ENCODE results near the gene CYP1A2.
"Not testable (repeated sequence)": the region's sequence is repeated elsewhere in the genome, so short reads cannot be mapped to it uniquely, and the experiment has no call there.

The CYP1A2 gene

GRCh38 chr15:74725845-74726773, 22.5 kb upstream of the CYP1A2 start:
- H3K4me3 ChIP-seq (ENCODE audit: low read depth, low read length), result peak overlapping the region; percentile 47
- TF ChIP-seq CTCF (IDR thresholded peaks at IDR 0.05; ENCODE audit: insufficient read depth, low read length, missing control alignments), result no peak
- ChIA-PET POLR2A (no interaction called here), CTCF (interaction anchor here (0.8 to 2.0 kb wide), 4 partner anchors 43 to 92 kb away, joined by 3 to 8 read pairs (median 3); no protein-coding TSS in a partner anchor)
- no peak for DNase-seq (ENCODE audit: low read depth, low spot score)

- POLR2A ChIA-PET, result no interaction called here
- no peak for TF ChIP-seq CTCF (IDR thresholded peaks at IDR 0.05; ENCODE audit: insufficient read depth, low read length, missing control alignments)
- no peak for DNase-seq (ENCODE audit: low read depth, low spot score)
- peak overlapping the region; percentile 47 for H3K4me3 ChIP-seq (ENCODE audit: low read depth, low read length)
- CTCF ChIA-PET, result interaction anchor here (0.9 to 2.0 kb wide), 2 partner anchors 42 to 92 kb away, joined by 3 to 8 read pairs; no protein-coding TSS in a partner anchor
These were observed 21.9 kb upstream of the CYP1A2 start for GRCh38 chr15:74726774-74727164.

- H3K4me3 ChIP-seq (ENCODE audit: low read depth, low read length), result no peak overlapping the region
- CTCF ChIA-PET, result no interaction called here
- TF ChIP-seq CTCF (IDR thresholded peaks at IDR 0.05; ENCODE audit: insufficient read depth, low read length, missing control alignments), result no peak
- no peak for DNase-seq (ENCODE audit: low read depth, low spot score)
- POLR2A ChIA-PET, result interaction anchor here (0.6 kb wide), 1 partner anchor 213 kb away, joined by 3 read pairs; no protein-coding TSS in a partner anchor
These were observed 20.9 kb upstream of the CYP1A2 start for GRCh38 chr15:74727727-74728126.

- CTCF ChIA-PET; DNase-seq (ENCODE audit: low read depth, low spot score); H3K4me3 ChIP-seq (ENCODE audit: low read depth, low read length): not testable (repeated sequence)
- POLR2A ChIA-PET, result interaction anchor here (0.6 kb wide), 1 partner anchor 212 kb away, joined by 3 read pairs; no protein-coding TSS in a partner anchor
These were observed 19.9 kb upstream of the CYP1A2 start for GRCh38 chr15:74728699-74729098.

DNA sequence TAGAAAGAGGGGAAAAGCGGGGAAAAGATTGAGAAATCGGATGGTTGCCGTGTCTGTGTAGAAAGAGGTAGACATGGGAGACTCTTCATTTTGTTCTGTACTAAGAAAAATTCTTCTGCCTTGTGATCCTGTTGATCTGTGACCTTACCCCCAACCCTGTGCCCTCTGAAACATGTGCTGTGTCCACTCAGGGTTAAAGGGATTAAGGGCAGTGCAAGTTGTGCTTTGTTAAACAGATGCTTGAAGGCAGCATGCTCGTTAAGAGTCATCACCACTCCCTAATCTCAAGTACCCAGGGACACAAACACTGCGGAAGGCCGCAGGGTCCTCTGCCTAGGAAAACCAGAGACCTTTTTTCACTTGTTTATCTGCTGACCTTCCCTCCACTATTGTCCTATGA, 19.3 kb upstream of the CYP1A2 start:
- DNase-seq (ENCODE audit: low read depth, low spot score); H3K4me3 ChIP-seq (ENCODE audit: low read depth, low read length); POLR2A ChIA-PET; CTCF ChIA-PET: not testable (repeated sequence)

GRCh38 chr15:74730619-74731316, 17.9 kb upstream of the CYP1A2 start:
- POLR2A ChIA-PET, result interaction anchor here (0.6 kb wide), 1 partner anchor 306 kb away, joined by 3 read pairs; no protein-coding TSS in a partner anchor

More at GRCh38 chr15:74730619-74731316, 17.9 kb upstream of the CYP1A2 start:
- no peak for TF ChIP-seq CTCF (IDR thresholded peaks at IDR 0.05; ENCODE audit: insufficient read depth, low read length, missing control alignments)
- no peak overlapping the region for H3K4me3 ChIP-seq (ENCODE audit: low read depth, low read length)
- no peak for DNase-seq (ENCODE audit: low read depth, low spot score)
- CTCF ChIA-PET, result interaction anchor here (0.9 to 1.1 kb wide), 2 partner anchors 38 to 99 kb away, joined by 3 to 4 read pairs; no protein-coding TSS in a partner anchor

Data from AG04449 (cell line).